GM21786 (cell line): ENCODE results near the gene PNCK.
"Not testable (repeated sequence)": the region's sequence is repeated elsewhere in the genome, so short reads cannot be mapped to it uniquely, and the experiment has no call there.

Experiments used
- ATAC-seq: cut with Tn5 transposase; IDR thresholded peaks from one replicate; pipeline ENCODE4 v1.9.1; 2021; ENCODE audit not compliant: unreplicated experiment

The PNCK gene

DNA sequence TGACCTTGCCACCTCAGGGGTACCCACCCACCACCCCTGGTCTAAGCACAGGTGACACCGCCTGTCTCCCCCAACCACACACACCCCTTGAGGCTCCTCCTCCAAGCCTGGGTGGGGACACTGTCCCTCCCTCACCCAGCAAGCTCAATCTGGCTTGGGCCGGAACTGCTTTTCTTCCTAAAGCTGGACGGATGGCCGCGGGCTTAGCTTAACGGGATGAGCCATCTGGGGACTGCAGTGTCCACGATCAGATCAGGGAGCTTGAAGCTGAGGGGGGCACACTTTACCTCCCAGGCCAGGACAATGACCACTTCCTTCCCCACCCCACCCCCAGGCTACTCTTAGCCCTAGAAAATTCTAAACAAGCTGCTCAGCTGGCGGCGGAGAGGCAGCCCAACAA, 13.1 kb upstream of the PNCK start:
- no peak for ATAC-seq

DNA sequence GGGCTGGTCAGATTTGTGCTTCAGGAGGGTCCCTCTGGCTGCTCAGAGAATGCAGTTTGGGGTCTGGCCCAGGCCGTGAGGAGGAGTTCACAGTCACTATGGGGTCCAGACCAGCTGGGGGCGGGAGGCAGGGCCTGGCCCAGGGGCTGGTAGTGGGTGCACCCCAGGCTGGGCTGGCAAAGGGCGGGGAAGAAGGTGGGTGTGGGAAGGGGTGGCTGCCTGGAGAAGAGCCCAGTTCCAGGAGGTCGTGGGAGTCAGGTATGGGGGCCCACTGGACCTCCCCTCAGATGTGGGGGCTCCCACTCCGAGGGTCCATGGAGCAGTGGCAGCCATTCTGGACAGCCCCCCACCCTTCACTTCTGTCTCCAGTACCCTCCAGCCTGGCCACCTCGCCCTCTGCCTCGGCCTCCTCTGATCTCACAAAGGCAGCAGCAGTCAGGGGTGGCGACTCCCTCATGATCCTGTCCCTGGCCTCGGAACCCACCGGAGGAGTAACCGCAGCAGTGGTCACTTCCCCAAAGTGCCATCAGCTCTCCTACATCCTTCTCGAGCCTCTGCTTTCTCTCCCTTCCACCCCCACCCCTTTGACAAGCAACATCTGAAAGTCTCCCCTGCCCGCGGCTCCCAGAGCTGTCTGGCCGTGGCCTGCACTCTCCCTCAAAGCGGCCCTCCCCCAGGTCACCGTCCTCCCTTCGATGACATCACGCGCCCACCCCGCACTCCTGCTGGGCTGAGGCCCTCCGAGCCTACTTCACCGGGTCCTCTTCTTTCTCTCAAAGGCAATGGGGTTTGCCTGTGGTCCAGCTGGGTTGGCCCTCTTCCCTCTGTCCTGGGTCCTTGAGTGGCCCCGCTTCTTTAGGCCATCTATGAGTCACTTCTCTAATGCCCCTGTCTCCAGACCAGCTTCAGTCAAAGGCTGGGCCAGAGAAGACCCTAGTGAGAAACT, 12.4 kb upstream of the PNCK start:
- ATAC-seq: no peak

DNA sequence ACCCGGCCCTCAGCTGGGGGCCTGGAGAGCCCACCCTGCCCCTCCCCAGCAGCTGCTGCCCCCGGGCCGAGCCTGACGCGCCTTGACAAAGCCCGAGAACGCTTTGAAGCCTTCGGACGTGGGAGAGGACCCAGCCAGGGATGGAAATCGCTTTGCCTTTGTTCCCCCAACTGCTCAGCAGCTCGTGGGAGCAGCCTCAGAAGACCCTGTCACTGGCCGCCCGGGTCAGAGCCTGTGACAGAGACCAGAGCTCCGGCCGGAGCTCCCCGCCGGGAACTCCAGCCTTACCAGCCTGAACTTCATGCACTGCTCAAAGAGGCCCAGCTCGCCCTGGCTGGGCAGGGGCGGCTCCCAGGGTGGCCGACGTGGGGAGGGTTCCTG, 11.5 kb upstream of the PNCK start:
- no peak for ATAC-seq

DNA sequence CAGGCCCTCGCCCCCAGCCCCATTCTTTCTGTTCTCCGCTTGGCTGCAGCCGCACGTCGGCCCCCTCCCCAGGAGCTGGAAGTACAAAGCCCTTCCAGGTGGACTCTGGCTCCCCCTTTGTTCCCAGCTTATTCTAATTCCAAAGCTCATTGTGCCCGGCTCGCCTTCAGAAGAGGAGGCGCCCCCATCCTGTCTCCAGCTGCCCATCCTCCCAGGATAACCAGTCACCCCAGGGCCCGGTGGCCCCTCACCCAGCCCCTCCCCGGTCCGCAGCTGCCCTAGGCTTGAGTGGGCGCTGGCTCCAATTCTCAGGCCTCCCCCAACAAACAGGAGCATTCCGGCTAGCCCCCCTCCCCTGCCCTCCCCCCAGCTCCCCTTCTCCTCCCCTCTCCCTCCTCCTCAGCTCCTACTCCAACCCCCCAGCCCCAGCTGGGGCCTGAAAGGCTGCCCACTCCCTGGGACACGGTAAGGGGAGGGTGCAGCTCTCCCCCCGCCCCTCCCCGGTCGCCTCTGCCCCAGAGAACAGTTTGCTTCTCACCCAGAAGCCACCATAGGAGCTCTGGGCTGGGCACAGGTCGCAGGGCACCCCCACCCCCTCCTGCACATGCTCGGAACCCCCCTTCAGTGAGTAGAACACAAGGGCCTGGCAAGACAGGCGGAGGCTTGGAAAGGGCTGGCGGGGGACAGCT, 11.0 kb upstream of the PNCK start:
- no peak for ATAC-seq

DNA sequence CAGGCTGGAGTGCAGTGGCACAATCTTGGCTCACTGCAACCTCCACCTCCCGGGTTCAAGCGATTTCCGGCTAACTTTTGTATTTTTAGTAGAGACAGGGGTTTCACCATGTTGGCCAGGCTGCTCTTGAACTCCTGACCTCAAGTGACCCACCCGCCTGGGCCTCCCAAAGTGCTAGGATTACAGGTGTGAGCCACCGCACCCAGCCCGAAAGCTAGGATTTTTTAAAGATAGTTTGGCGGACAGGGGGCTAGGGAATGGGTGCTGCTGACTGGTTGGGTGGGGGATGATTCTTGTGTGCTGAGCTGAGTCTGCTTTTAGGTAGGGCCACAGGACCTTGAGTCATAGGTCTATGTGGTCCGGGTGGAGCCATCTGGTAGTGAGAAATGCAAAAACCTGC, 9.9 kb upstream of the PNCK start:
- ATAC-seq: not testable (repeated sequence)

DNA sequence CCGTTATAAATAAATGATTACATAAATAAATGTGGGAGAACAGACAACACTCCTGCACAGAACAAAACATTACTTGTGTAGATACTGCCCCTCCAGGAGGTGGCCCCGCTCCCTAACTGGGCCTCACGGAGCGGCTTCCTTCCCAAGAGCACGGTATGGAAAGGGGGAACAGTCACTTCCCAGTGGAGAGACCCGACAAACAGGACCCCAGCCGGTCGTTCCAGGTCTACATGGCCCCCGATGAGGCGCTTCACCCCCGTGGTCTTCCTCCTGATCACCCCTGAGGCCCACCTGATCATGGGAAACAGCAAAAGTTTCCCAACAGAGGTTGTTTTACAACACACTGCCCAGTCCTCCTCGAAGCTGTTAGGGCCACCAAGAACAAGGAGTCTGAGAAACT, 7.6 kb upstream of the PNCK start:
- ATAC-seq: no peak

DNA sequence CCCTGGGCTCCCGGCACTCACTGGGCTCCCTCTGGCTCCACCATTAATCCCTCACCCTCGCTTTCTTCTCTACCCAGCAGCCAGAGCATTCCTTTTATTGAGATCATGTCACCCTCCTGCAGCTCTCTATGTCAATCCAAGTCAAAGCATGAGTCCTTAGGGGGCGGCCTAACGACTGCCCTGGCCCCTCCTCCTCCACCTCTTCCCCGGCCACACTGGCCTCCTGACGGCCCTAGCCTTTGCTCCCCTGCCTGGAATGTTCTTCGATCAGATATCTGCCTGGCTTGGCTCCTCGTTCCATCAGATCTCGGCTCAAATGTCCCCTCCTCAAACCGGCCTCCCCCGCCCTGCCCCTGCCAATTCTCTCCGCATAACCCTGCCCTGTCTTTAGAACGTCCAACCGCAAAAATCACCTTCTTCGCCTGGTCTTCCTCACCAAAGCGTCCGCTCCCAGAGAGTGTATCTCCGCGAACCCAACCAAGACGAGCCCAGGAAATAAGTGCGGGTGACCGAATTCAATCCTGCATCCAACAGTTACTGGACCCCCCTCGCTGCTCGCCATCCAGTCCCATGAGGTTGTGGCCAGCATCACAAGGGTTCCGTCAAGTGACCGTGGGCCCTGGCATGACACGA, 722 bp upstream of the PNCK start:
- ATAC-seq: no peak

DNA sequence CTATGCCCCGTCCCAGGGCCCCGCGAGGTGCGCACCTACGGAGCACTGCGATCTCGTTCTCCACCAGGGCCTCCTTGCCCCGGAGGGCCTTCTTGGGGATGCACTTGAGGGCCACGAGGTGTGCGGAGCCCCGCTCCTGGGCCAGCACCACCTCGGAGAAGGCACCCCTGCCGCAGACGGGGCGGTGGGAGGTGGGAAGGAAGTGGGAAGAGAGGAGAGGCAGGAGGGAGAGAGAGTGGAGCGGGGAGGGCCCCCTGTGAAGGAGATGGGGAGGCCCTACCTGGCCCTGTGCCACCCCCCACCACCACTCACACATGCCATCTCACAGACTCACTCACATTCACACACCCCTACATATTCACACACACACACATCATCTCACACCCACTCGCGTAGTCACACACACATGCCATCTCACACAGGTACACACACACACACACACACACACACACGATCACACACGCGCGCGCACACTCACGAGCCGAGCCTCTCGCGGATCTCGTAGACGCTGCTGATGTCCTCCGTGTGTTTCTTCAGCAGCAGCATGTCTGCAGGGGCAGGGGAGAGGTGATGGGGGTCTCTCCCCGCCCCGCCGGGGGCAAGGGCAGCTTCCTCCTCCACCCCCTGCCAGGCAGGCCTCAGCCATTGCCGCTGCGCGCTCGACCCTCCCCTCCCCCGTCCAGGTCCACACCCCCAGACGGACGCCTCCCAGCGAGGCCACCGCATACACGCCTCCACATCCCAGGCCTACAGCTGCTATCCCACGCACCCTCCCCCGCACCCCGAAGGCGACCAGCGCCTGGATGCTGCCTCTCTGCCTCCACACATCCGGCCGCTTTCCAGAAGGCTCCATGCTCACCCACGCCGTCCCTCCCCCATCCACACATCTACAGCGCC, 834 bp downstream of the PNCK start:
- ATAC-seq: no peak

DNA sequence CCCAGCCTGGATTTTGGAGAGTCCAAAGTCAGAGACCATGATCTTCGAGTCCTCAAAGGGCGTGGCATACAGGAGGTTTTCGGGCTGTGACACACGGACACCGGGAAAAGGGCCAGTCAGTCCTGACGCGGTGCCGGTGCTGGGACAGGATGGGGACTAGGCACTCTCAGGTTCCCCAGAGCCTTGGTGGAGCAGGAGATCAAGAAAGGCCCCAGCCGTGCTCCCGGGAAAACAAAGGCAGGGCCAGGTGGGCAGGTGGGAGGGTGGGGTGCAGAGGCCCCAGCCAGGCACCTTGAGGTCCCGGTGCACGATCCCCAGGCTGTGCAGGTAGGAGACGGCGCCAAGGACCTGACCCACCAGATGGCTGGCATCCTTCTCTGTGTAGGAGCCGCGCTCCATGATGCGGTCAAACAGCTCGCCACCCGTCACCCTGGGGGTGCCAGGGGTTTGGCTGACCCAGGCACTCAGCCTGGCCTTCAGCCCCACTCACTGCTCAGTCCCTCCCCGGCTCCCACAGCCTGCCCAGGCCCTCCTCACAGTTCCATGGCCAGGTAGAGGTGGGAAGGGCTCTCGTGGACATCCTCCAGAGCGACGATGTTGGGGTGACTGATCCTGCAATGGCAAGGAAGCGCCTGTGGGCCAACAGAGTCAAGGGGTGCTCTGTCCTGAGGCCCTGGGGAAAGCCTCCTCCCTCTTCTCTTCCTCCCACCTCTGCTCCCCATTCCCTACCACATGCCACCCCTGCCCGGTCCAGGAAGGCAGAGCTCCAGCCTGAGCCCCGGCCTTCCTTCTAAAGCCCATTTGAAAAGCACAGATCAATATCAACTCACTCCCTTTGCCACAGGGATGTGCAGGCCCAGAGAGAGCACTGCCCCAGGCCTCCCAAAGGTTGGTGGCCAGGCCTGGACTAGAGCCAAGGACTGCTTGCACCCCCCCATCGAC, 1.8 kb downstream of the PNCK start:
- no peak for ATAC-seq

DNA sequence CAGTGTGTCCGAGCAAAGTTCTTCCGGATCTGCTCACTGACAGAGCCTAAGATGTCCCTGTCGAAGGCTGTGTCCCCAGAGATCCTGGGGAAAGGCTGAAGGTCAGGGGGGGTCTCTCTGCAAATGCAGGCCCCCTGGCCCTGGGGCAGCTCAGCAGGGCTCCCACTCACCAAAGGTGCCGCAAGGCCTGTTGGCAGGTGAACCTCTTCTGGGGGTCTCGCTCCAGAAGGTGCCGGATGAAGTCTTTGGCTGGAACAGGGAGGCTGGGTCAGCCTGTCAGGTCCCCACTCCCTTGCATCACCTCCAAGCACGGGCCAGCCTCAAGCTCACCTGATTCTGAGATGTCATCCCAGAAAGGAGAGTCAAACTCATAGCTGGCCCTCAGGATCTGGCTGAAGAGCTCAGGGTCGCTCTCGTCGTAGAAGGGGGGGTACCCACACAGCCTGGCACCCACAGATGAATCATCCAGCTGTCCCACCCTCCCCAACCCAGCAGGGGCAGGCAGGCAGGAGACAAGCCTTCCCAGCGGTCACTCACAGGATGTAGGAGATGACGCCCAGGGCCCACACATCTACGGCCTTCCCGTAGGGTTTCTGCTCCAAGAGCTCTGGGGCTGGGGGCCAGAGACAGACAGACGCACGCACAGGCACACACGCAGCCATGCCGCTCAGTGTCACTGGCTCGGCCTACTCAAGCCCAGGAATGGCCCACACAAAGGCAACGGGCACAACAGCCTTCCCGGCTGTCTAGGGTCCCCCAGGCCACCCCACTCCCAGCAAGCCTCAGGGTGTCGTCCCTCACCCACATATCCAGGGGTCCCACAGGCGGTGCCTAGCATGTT, 2.6 kb downstream of the PNCK start:
- no peak for ATAC-seq

DNA sequence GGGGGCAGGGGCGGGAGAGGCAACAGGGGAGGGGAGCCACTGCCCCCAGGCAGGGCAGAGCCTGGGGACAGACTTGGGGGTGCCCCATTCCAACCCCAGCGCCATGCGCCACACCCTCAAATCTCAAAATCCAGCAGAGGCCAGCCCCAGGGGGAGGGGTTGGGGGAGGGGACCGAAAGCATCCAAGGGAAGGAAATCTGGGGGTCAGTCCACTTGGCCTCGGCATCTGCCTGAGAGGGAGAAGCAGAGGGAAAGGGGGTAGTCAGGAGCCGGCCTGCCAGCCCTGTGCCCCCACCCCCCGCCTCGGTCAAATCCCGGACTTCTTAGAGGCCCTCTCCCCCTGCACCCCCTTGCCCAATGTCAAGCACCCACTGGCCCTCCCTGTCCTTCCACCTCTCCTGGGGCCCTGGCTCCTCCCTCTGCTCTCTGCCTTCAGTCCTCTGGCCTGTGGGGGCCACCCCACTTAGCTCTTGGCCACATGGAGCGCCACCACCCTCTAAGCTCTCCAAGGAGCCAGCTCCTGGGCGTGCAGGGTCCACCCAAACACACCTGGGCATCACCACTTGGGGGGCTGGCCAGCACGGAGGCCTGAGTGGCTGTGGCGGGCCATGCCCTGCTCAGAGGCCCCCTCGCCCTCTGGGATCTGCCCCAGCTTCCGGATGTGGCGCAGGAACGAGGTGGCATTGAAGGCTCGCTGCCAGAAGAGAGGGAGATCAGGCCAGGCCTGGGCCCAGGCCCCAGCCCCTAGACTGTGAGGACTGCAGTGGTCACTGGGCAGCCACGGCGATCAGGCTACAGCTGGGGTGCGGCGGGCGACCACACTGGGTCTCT, 3.5 kb downstream of the PNCK start:
- ATAC-seq: no peak

DNA sequence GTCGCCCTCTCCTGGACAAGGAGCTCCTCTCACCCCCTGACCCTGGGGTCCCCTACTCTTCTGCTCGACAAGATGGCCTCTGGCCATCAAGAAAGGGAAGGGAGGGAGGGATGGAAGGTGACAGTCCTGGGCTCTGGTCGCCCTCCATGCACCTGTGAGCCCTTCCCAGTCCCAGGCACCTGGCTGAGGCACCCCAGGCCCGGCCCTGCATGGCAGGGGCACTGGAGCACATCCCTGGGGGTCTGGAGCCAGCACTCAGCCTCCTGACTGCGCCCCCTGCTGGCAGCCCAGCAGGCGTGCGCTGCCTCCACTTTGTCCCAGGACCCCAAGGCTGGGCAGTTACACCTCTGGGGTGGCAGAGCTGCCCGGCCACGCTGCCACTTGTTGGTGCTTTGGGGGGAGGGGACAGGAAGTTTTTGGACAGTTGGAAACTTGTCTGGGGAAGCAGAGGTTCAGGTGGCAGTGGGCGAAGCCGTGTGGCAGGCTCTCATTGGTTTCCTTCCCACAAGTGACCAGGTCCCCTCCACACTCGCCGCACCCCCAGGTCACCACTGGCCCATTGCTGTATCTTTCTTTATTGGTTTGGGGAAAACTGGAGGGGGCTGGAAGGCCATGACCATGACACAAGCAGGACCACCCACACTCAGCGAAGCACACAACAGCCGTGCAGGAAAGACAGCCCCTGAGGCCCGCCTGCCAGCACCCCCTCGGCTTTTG, 4.3 kb downstream of the PNCK start:
- ATAC-seq: peak; percentile 49

DNA sequence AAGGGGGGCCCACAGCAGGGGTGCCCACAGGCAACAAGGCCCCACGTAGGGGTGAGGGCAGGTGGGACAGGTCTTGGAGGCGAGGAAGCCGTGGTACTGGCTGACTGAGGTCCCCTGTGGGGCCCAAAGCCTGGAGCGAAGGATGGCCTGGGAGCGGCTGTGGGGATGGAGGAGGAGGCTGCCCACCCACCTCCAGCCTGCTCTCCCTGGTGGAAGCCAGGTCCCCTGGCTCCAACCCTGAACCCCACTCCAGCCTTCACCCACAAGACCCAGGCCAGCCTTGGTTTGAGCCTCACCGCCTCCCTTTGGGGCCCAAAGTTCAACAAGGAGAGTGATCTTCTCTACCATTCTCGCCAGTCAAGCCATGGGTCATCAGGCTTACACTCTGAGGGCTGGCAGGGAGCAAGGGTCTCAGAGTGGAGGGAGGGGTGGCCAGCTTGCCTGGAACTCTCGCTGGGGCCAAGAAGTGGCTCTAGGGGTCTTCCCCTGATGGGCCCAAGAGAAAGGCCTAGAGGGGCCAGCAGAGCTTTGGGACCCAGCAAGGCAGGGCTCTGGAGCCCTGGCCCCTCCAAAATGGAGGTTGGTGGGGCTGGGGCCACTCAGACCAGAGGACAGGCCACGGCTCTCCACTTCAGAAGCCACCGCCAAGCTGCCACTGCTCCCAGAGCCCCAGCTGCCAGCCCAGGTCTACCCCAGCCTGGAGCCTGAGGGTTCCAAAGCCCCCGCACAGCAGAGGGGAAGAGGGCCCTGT, 5.0 kb downstream of the PNCK start:
- ATAC-seq: peak; percentile 16

DNA sequence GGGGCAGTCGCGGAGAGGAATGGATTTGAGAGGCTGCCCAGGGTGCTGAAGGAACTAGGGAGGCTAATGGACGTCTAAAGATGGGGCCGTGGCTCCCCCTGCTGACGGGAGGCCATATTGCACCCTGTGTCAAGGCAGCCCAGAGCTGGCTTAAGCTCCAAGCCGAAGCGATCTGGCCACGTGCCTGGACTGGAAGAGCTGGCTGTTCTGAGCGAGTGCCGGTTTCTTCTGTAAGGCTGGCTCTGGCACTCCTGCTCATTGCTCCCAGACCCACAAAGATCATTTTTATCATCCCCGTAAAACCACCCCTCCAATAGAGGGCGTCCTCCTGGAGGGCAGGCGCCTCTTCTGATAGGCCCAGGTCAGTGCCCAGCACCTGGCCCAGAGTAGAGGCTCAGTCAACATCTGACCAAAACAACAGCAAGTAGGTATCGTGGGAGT, 5.6 kb downstream of the PNCK start:
- ATAC-seq: peak; percentile 50

DNA sequence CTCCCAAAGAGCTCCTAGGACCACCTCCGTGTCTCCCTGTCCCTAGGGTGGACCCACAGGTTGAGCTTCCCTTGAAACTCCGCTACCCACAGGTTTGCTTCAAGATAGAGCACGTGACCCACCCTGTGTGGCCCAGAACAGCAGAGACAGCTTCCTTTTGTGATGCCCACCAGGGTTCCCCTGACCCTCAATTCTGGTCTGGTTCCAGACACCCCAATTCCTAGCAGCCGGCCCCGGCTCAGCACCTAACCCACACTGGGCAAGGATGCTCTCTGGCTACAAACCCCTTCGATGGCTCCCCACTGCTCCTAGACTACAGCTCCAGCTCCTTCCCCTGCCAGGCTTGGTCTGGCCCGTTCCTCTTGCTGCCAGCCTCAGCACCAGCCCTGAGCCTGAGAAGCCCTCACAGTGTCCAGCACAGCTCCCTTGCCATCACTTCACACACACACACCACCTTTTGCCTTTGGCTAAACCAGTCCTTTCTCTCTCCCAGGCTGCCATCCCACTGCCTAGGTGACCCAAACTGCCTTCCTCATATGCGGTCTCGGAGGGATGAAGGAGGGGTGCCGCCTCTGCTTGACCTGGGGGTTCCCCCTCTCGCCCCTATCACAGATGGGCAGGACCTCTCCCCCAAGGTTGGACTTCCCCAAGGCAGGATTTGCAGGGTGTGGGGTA, 6.2 kb downstream of the PNCK start:
- peak; percentile 15 for ATAC-seq

DNA sequence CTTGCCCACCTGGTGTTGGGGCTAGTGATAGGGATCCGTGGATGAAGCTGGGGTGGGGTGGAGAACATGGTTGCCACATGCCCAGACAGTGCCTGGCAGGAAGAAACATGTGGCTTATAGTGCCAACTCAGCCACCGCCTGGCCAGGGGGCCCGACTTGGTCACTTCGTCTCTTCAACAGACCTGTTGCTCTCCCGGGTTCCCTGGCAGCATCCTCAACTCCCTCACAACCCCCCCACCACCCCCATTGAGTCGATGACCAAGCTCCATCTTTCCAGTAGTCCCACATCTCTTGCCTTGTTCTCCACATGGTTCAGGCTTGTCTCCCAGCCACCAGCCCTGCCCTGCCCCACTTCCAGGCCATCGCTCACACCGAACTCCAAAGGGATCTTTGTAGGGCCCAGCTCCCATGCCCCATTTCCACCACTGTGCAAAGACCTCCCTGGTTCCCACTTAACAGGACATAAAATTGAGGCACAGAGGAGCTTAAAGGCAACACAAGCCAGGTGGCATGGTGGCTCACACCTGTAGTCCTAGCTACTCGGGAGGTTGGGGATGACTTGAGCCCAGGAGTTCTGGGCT, 7.8 kb downstream of the PNCK start:
- no peak for ATAC-seq
